Renal pelvis (tissue), 12 donors: ENCODE measurements around the gene UTP4. TPM values are rescaled to one million over a fixed set of nuclear protein-coding genes. Genes with fewer than 3 reads are reported as not detected.

ENCODE experiments used
- DNase-seq: peaks from one replicate; pipeline ENCODE4 v3.0.0-alpha.2; 2013
- long read RNA-seq, 16 experiments: transcript quantifications; one replicate each; lab custom pipeline, GENCODE V29; 2026
- polyA plus RNA-seq, 3 donors: library from polyadenylated mRNA; unstranded; fragments of 120-200 nt; gene quantifications; one replicate each; pipeline ENCODE4 v1.2.1, GENCODE V29; 2013; ENCODE audit not compliant: insufficient read length in 3 of 3

The UTP4 gene
- 10 to 100 TPM; 61.6 to 72.4 (median 61.7) TPM for polyA plus RNA-seq
- long read RNA-seq, donor 1, full-length matches to known transcripts, result 11 of 16 reads
- long read RNA-seq, donor 1, partial matches to known transcripts, result 5 of 16 reads
- long read RNA-seq, donor 1, other reads (novel, unspliced or antisense), result 0 of 16 reads
- long read RNA-seq, donor 2, full-length matches to known transcripts, result 15 of 116 reads
- long read RNA-seq, donor 2, partial matches to known transcripts, result 53 of 116 reads
- long read RNA-seq, donor 2, other reads (novel, unspliced or antisense), result 48 of 116 reads
- long read RNA-seq, donor 3, transcript UTP4-201 (17 exons, 2,322 nt), result major isoform, 5 of 29 reads
- long read RNA-seq, donor 3, partial matches to known transcripts, result 0 of 29 reads
- long read RNA-seq, donor 3, other reads (novel, unspliced or antisense), result 22 of 29 reads
- long read RNA-seq, donor 4, transcript UTP4-201 (17 exons, 2,322 nt), result major isoform, 6 of 21 reads
- long read RNA-seq, donor 4, partial matches to known transcripts, result 14 of 21 reads
- long read RNA-seq, donor 4, other reads (novel, unspliced or antisense), result 0 of 21 reads
- long read RNA-seq, donor 5, full-length matches to known transcripts, result 4 of 4 reads
- long read RNA-seq, donor 5, partial matches to known transcripts, result 0 of 4 reads
- long read RNA-seq, donor 5, other reads (novel, unspliced or antisense), result 0 of 4 reads
- long read RNA-seq, donor 6, full-length matches to known transcripts, result 19 of 27 reads
- long read RNA-seq, donor 6, partial matches to known transcripts, result 8 of 27 reads
- long read RNA-seq, donor 6, other reads (novel, unspliced or antisense), result 0 of 27 reads
- long read RNA-seq, donor 7, full-length matches to known transcripts, result 5 of 5 reads
- long read RNA-seq, donor 7, partial matches to known transcripts, result 0 of 5 reads
- long read RNA-seq, donor 7, other reads (novel, unspliced or antisense), result 0 of 5 reads
- long read RNA-seq, donor 8, full-length matches to known transcripts, result 5 of 10 reads
- long read RNA-seq, donor 8, partial matches to known transcripts, result 5 of 10 reads
- long read RNA-seq, donor 8, other reads (novel, unspliced or antisense), result 0 of 10 reads
- long read RNA-seq, donor 9, full-length matches to known transcripts, result 15 of 67 reads
- long read RNA-seq, donor 9, partial matches to known transcripts, result 24 of 67 reads
- long read RNA-seq, donor 9, other reads (novel, unspliced or antisense), result 28 of 67 reads
- long read RNA-seq, donor 10, full-length matches to known transcripts, result 8 of 26 reads
- long read RNA-seq, donor 10, partial matches to known transcripts, result 18 of 26 reads
- long read RNA-seq, donor 10, other reads (novel, unspliced or antisense), result 0 of 26 reads
- long read RNA-seq, donor 11, full-length matches to known transcripts, result 5 of 23 reads
- long read RNA-seq, donor 11, partial matches to known transcripts, result 18 of 23 reads
- long read RNA-seq, donor 11, other reads (novel, unspliced or antisense), result 0 of 23 reads
- long read RNA-seq, donor 12, transcript UTP4-201 (17 exons, 2,322 nt), result major isoform, 15 of 31 reads
- long read RNA-seq, donor 12, partial matches to known transcripts, result 15 of 31 reads
- long read RNA-seq, donor 12, other reads (novel, unspliced or antisense), result 0 of 31 reads
- long read RNA-seq, donor 13, result 0 reads
- long read RNA-seq, donor 14, result 0 reads
- long read RNA-seq, donor 15, result 0 reads
- long read RNA-seq, donor 16, partial matches to known transcripts, result 5 of 10 reads
- long read RNA-seq, donor 16, other reads (novel, unspliced or antisense), result 0 of 10 reads

DNA sequence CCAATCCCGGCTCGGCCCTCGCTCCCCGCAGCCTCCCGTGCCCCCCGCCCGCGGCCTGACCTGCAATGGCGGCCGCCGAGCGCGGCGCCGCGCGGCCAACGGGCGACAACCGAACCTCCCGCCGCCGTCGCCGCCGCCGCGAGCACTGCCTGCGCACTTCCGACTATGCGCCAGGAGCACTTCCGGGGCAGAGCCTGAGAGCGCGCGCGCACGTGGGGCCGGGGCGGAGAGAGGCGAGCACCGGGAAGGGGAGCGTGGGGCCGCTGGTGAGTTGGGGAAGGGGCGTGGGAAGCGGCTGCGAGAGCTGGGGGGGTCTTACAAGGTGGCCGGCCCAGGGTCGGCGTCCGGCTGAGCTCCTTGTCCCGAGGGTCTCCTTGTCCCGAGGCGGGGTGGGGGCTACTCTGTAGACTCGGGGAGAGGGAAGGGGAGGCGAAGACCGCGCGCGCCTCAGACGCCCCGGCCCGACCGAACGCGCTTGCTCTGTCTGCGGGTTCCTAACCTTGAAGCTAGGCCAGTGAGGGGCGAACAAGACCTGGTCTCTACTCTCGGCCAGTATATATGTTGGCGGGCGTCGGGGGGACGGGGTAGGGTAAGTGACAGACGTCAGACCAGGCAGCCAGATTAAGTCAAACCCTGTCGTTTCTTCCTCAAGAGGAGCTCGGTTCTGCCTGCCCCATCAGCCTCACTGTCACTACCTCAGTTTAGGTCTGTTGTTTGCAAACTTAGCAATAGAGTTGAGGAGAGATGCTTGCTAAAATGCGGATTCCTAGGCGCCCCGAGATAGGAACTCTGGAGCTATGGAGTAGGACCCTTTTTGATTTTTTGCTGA lies at the start of gene UTP4, which contains the start of gene CHTF8:
Gene UTP4, plus strand, starts transcription at position 226 of the 829 bp plus-strand sequence. CDS start 811 bp downstream, outside the sequence.
Gene CHTF8, minus strand, starts transcription at position 165 of the 829 bp plus-strand sequence. CDS start 11,130 bp downstream, outside the sequence.
- DNase-seq, result peak; percentile 85

DNA sequence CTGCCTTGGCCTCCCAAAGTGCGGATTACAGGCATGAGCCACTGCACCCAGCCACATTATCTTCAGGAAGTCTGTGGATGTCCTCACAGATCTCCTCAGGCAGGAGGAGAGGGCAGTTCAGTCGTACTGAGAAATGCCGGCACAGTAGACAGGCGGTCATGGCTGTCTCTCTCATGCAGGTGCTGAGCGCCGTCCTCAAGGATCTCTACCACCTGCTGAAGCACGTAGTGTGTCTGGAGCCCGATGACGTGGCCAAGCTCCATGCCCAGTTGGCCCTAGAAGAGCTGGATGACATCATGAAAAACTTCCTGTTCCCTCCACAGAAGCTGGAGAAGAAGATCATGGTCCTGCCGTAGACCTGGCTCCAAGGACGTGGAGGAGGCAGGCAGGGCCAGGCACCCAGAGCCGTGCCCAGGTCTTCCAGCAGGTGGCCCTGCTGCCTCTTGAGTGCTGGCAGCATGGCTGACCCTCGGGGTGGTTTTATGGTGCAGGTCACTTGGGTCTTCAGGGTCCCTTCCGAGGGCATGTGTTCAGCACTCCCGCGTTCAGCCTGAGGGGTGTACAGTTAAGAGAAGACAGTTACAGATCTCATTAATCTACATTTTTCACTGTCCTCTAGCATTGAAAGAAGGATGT lies 49.0 kb upstream of the UTP4 start:
- DNase-seq, result no peak

DNA sequence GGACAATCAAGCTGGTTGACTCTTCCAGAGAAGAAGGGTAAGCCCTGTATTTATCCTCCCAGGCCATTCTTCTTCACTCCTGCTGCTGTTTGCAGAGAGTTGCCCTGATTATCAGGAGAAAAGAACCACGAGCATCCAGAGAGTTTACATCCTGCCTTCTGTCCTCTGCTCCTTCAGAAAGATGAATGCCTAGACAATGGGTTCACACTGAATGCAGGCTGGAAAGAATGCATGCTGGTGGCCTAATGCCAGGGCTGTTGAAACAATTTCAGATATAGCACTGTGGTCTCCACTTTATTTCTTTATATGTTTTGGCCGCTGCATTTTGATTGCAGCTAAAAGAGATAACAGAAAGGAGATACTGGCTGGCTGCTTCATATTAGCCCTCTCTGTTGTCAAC lies 48.2 kb upstream of the UTP4 start:
- DNase-seq, result no peak

DNA sequence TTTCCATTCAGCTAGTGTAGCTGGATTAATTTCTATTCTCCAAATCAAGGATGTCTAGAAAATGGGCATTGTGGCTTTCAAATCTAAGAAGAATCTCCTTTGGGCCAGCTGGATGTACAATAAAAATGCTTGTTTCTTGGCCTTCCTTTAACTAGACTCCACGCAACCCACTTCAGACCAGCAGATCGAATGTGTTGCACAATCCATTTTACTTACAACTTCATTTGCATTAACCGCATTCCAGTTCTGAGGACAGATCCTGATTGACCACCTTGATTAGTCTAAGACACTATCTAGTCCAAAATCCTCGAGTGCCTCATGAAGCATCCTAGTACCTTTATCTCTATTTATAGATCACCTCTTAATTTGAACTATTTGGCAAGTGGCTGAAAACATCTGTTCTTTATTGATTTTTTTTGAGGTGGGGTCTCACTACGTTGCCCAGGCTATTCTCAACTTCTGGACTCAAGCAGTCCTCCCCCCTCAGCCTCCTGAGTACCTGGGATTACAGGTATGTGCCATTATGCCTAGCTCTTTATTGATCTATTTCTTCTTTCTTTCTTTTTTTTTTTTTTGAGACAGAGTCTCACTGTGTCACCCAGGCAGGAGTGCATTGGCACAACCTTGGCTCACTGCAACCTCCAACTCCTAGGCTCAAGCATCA lies 47.3 kb upstream of the UTP4 start:
- DNase-seq, result no peak

DNA sequence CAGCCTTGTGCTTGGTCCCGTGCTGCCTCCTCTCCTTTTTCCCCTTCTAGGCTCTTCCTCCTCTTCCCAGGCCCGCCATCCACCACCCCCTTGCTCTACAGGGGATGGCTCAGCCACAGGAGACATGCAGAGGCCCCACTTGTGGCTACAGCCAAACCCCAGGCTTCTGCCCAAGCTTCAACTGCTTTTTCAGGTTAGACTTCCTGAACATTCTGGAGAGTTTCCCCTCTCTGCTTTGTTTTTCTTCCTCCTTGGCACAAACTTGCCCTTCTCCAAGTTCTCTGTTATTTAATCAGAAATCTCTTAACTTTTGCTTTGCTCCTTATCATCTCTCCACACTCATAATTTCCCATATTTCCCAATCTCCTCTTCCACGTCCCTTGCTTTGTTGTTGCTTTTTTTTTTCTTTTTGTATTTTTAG lies 45.3 kb upstream of the UTP4 start:
- no peak for DNase-seq

DNA sequence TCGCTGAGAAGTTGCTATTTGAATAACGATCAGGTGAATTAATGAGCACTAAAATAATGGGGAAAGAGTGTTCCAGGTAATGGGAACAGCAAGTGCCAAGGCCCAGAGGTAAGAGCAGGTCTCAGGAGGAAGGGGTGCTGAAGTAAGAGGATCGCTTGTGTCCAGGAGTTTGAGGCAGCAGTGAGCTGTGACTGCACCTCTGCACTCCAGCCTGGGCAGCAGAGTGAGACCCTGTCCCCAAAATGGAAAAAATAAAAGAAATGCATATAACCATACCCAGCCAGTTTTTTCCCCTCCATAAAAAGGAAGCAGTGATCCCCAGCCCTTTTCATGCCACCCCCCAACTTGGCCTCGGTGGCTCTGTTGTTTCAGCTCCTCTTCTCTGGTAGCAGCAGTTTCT lies 43.8 kb upstream of the UTP4 start:
- no peak for DNase-seq

DNA sequence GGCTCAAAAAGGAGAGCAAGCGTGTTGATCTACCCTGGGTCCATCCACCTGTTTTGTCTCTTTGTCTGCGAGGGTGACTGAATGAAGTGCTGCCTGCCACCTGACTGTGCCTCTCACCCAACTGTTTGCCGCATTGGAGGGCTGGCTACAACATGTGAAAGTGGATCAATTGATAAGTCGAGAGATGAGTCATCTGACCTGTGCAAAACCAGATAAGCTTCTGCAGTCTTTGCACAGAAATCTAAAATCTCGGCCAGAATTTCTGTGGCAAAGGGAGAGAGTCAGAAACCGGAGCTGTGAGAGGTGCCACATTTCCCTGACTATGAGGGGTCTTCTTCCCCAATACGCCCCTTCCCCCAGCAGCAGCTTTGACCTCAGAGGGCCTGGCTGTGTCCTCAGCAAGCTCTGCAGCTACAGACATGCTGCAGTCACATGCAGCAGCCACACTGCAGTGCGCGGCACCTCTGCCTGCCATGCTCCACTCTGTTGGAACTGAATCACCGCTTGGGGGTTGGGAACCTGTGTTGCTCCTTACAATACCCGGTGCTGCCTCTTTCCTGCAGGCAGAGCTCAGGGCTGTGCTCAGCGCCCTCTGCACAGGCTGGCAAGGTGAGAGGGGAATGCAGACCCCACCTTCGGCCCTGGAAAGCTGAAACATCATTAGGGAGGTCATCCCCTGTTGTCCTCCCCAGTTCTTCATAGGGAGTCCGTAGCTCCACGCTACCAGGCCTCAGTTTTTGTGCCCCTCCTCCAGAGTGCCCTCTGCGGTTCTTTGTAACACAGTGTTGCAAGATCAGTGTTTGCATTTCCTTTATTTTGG lies 43.1 kb upstream of the UTP4 start:
- DNase-seq, result no peak

DNA sequence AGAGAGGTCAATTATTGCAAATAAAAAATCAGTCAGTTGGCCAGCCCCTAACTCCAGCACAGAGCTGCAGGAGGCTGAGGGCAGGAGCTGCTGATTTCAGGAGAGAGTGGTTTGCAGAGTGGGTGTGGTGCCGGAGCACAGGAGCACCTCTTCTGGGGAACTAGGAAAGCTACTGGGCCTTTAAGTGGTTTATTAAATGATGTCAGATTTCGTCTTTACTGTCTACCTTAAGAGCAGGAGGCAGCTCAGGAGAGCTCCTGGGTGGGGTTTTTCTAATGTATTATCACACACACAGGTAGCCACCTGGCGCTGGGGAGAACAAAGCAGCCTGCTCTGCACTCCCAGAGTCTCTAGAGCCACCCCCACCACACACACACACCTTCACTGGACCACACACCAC lies 38.5 kb upstream of the UTP4 start:
- no peak for DNase-seq

DNA sequence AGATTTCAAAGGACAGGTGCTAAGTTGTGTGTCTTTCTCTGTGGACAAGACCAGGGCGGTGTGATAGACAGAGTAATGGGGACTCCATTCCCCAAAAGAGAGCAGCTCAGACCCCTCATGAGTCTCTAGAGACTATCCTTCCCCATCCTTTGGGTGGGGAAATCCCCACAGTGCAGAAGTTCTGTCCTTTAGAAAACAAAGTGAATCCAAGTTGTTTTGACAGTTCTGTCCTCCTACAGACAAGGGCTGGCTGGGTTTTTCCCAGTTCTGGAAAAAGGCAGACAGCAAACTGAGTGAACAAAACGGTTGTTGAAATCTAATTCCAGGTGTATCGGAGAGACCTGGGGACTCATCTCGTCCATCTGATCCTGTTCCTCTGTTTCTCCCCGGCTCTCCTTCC lies 37.9 kb upstream of the UTP4 start:
- DNase-seq, result no peak

DNA sequence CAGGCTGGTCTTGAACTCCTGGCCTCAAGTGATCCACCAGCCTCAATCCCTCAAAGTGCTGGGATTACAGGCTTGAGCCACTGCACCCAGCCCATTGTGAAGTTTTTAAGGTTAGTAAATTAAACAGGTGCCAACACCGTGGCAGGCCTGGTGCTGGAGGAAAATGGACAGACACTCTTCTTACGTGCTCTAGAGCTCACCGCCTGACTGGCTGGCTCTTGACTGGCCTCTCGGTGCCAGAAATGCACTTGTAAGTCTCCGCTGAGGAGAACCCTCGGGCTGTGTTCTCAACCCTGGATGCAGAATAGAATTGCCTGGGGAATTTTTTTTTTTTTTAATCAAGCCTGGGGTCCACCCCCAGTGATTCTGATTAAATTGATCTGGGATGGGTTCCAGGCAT lies 37.3 kb upstream of the UTP4 start:
- no peak for DNase-seq

DNA sequence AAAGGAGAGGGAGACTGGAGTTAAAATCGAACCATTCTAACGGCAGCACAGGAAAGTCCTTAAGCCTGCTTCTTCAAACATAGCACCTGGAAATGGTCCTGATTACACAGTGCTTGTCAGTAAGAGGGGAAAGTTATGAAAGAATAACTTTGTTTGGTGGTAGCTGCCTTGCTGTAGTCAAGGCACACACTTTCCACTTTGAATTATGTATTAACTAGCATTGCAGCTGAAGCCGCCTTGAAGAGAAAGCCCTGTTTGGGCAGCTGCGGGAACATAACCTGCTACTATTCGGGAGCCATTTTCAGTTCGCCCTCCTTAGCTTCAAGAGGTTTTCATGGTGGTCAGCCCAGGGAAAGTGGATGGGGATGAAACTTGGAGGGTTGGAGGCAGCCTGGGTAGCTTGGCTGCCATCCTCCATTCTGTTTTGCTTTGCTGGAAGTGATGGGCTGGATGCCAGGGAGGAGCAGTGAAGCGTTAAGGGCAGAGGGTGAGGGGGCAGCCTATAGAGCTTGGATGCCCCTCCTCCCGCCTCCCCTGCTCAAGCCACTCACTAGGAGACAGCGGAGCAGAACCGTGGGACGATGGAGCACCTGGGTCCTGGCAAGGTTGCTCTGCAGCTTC lies 32.3 kb upstream of the UTP4 start:
- no peak for DNase-seq

DNA sequence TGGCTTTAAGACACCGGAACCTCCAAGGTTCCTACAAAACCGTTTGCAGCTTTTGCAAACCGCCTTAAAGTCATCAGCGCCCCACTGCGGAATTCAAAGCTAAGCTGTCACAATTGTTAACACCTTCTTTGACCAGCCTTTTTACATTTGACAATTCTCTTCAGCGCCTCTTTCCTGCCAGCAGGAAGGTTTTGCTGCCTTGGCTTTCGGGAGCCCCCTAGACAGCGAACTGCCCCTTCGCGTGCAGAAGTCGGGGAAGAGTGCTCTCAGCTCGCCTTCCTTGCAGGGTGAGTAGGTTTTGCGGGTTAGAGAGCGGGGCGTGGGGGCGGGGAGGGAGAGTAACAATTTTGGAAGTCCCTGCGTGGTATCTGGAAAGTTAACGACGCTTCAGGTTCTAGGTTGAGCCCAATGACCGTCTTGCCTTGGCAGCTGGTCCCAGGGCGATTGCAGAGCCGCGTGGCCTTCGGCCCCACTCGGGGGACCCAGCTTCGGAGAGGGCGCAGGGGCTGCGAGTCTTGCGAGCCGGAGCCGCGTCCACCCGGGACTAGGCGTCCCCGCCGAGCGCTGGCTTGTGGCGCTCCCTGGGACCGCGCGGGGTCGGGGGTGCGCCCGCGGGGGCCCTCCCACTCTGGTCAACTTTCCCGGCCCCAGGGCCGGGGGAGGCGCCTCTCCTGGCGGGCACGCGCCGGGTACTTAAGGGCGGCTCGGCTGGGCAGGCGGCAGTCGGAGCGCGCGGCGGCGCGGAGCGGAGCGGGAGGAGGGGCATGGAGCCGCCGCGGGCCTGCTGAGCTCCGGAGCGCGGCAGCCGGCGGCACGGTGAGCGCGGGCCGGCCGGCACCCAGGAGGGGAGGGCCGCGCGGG lies 26.7 kb upstream of the UTP4 start, which contains the start of gene HAS3:
Gene HAS3, plus strand, starts transcription at position 153 of the 861 bp plus-strand sequence. CDS start 3,743 bp downstream, outside the sequence.
- DNase-seq, result peak; percentile 72

DNA sequence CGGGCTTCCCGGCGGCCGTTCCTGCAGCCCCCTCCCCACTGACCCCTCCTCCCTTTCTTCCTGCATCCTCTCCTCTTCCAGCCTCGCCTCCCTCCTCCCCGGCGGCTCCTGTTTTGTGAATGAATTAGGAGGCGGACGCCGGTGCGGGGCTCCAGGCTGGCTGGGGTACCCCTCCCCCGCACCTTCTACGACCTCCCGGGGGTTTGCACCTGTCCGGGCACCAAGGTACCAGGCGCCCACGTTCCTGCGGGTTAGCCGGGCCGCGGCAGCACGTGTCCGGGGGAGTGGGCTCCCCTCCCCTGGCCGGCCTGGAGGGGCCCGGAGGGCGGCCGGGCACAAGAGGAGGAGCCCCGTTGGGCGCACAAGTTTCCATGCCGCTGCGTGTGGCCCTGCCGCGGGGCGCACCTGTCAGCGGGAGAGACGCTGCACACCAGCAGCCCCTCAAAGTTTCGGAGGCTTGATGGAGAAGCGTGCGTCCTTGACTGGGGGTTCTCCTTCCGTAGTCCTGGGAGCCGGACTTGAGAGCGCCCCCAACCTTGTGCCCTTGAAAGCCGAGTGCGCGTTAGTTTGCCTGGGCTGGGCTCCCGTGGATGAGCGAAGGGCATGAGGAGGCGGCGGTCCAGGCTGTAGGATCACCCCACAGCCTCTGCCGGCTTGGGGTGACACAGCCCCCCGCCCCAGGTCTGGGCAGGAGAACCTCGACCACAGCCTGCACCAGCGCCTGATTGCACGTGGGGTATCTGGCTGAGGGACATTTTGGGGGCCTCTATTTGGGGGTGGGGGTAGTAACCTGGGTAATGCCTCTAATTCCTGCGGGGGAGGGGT lies 25.7 kb upstream of the UTP4 start:
- no peak for DNase-seq

DNA sequence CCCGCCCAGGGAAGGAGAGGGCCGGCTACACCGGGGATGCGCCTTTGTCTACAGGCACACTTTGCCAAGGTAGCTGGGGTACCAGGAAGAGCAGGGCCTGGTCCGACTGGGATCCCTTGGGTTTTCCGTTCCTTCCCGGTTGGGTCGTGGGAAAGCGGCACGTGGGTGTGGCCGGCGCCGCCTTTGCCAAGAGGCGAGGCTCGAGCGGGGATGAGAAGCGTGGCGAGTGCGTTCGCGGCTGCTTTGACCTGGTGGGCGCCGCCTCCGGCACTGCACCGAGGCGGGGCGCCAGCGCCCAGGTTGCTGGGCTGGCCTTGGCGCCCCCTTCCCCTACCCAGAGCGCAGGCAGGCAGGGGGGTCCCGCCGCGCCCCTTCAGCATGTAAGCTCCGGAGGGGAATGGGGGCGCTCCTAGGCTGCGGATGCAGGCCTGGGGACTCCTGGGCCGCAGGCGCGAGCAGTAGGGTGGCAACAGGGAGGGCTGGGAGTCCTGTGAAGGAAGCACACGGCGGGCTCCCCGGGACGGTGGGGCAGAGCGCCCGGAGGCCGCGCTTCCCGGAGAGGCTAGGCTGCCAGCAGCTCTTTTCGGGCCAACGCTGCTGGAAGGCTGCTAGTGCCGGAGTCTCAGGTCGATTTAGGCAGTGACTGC lies 25.0 kb upstream of the UTP4 start:
- DNase-seq, result no peak
